ENCODE data around the gene HEXD. TPM values are rescaled to one million over a fixed set of nuclear protein-coding genes. Genes with fewer than 3 reads are reported as not detected.
"Not testable (repeated sequence)": the region's sequence is repeated elsewhere in the genome, so short reads cannot be mapped to it uniquely, and the experiment has no call there.

The HEXD gene
- total and polyA plus RNA-seq, 8 donors = 25.9 to 275 (median 39.5) TPM

GRCh38 chr17:82375359-82376041, 42.6 kb upstream of the HEXD start:
- no peaks in the 10 kb centered on the region for H3K36me3 ChIP-seq
- FAIRE-seq (no peak), DNase-seq (peak in 1 of 6 donors; percentile 67), ATAC-seq (no peak)
- no peaks in the 10 kb centered on the region for H3K9me3 ChIP-seq
- intact Hi-C loops (cut with DNase I) = no loop called here
- WGBS, 2 donors = 65 to 71% methylated on average over 42 to 46 of the region's 46 CpGs
- H3K4me1 ChIP-seq = peaks cover 0 to 10% (median 7%) of the 10 kb centered on the region in 3 donors
- TF ChIP-seq CTCF (IDR thresholded peaks at IDR 0.05) = no peak
- no peak overlapping the region for H3K27ac ChIP-seq
- H3K4me3 ChIP-seq = no peak overlapping the region
- peaks cover 0 to 18% (median 0%) of the 10 kb centered on the region in 4 donors for H3K27me3 ChIP-seq

- Histone ChIP-seq H3K9me3 (no peaks in the 10 kb centered on the region), H3K27me3 (peaks cover 0 to 14% (median 0%) of the 10 kb centered on the region in 4 donors), H3K27ac (no peak overlapping the region), H3K4me3 (no peak overlapping the region), H3K36me3 (no peaks in the 10 kb centered on the region), H3K4me1 (peaks cover 0 to 4% (median 3%) of the 10 kb centered on the region in 3 donors)
- intact Hi-C loops (cut with DNase I) = no loop called here
- no peak for TF ChIP-seq CTCF (IDR thresholded peaks at IDR 0.05)
- FAIRE-seq = no peak
- peak in 1 of 6 donors; percentile 64 for DNase-seq
- WGBS, 2 donors = 69 to 80% methylated on average over 16 of the region's 16 CpGs
- ATAC-seq = no peak
Observed at GRCh38 chr17:82376042-82376730, 42.0 kb upstream of the HEXD start.

GRCh38 chr17:82377294-82377693, 40.9 kb upstream of the HEXD start:
- H3K36me3 ChIP-seq; intact Hi-C loops (cut with DNase I); H3K4me3 ChIP-seq; H3K4me1 ChIP-seq; DNase-seq; ATAC-seq; FAIRE-seq; H3K27ac ChIP-seq; H3K9me3 ChIP-seq: not testable (repeated sequence)
- H3K27me3 ChIP-seq = peaks cover 0 to 12% (median 0%) of the 10 kb centered on the region in 4 donors
- WGBS, 2 donors = 55 to 59% methylated on average over 2 to 3 of the region's 5 CpGs

- no peaks in the 10 kb centered on the region for H3K36me3 ChIP-seq
- DNase-seq = peak in 1 of 6 donors; percentile 60
- FAIRE-seq = no peak
- H3K4me1 ChIP-seq = no peaks in the 10 kb centered on the region
- no peak overlapping the region for H3K4me3 ChIP-seq
- WGBS, 2 donors = 69 to 80% methylated on average over 31 of the region's 31 CpGs
- no peak for TF ChIP-seq CTCF (IDR thresholded peaks at IDR 0.05)
- H3K27me3 ChIP-seq = peaks cover 0 to 12% (median 0%) of the 10 kb centered on the region in 4 donors
- intact Hi-C loops (cut with DNase I) = no loop called here
- ATAC-seq = no peak
- no peaks in the 10 kb centered on the region for H3K9me3 ChIP-seq
- no peak overlapping the region for H3K27ac ChIP-seq
Observed at GRCh38 chr17:82377924-82378740, 40.0 kb upstream of the HEXD start.

GRCh38 chr17:82378741-82379021, 39.5 kb upstream of the HEXD start:
- Histone ChIP-seq H3K27me3 (peaks cover 0 to 12% (median 0%) of the 10 kb centered on the region in 4 donors), H3K4me3 (no peak overlapping the region), H3K4me1 (peaks cover 0 to 2% (median 2%) of the 10 kb centered on the region in 3 donors), H3K36me3 (no peaks in the 10 kb centered on the region), H3K27ac (no peak overlapping the region), H3K9me3 (no peaks in the 10 kb centered on the region)
- TF ChIP-seq CTCF (IDR thresholded peaks at IDR 0.05) = no peak
- FAIRE-seq (no peak), ATAC-seq (no peak), DNase-seq (peak in 1 of 6 donors; percentile 53)
- intact Hi-C loops (cut with DNase I) = no loop called here
- 50 to 56% methylated on average over 10 of the region's 10 CpGs for WGBS, 2 donors

All from pancreas (tissue), 10 donors.